HG03342 (cell line): ENCODE measurements around the gene PLRG1.
"Not testable (repeated sequence)": the region's sequence is repeated elsewhere in the genome, so short reads cannot be mapped to it uniquely, and the experiment has no call there.

ENCODE experiments used
- ATAC-seq: cut with Tn5 transposase; IDR thresholded peaks from one replicate; pipeline ENCODE4 v1.9.1; 2021; ENCODE audit warnings: mild to moderate bottlenecking, moderate library complexity; ENCODE audit not compliant: unreplicated experiment

Gene PLRG1

DNA sequence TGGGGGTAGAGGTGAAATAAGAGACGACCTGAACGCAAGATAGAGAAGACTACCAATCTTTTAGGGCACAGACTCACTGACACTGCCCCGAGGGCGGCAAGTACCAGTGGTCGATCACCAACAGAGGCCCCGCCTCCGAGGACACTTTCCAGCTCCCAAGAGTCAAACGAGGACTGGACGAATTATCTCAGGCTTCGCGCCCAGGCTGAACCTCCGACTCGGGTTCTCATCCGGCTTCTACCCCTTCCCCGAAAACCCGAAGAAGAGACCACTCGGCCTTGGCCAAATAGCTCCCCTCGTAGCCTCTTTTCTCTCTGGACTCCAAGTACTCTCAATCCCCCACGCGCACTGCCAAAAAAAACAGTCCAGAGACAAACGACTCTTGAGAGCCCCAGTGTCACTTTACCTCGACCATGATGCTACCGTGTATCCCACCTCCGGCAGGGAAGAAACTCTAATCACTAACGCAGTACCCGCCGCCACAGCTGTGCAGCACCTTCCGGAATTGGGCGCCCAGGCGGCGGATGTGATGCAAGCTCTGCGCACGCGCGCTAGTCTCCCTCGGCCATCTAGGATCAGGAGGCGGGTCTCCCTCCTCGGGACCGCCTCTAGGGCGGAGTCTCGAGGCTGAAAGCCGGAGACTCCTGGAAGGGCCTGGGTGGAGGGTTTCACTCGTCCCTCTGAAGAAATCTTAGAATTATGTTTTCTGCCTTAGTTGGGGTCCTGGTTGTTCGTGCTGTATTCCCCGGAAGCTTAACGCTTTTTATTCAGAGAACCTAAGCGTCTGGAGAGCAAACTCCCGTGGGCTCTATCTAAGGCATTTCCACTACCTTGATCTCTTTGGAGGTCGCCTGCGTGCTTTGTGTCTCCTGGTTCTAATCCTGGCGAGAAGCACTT is at the start of gene PLRG1:
PLRG1 (minus strand) TSS at position 507 of the 897 bp plus-strand sequence; CDS start at position 415, 92 bp downstream.
- peak; percentile 99 for ATAC-seq

GRCh38 chr4:154597798-154598774 is 47.9 kb upstream of the PLRG1 start:
- no peak for ATAC-seq

- ATAC-seq, result not testable (repeated sequence)
Measured at GRCh38 chr4:154597281-154597680, 47.1 kb upstream of the PLRG1 start.

GRCh38 chr4:154595807-154596206 is 45.6 kb upstream of the PLRG1 start:
- ATAC-seq, result no peak

DNA sequence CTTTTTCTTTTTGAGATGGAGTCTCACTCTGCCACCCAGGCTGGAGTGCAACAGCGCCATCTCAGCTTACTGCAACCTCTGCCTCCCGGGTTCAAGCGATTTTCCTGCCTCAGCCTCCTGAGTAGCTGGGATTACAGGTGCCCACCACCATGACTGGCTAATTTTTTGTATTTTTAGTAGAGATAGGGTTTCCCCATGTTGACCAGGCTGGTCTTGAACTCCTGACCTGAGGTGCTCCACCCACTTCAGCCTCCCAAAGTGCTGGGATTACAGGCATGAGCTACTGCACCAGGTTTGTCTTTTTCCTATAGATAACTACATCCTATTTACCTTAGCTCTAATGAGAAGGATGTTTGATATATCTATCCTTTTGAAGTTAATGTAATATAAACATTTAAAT is 44.1 kb upstream of the PLRG1 start:
- ATAC-seq, result not testable (repeated sequence)

GRCh38 chr4:154593868-154594267 is 43.7 kb upstream of the PLRG1 start:
- no peak for ATAC-seq

DNA sequence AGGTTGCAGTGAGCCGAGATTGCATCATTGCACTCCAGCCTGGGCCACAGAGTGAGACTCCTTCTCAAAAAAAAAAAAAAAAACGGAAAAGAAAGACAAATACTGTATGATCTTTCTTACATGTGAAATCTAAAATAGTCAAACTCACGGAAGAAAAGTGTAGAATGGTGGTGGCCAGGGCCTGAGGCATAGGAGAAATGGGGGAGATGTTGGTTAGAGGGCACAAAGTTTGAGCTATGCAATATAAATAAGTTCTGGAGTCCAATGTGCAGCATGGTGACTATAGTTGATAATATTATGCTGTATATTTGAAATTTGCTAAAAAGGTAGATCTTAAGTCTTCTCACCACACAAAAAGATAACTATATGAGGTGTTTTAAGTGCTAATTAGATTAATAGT is 41.7 kb upstream of the PLRG1 start:
- no peak for ATAC-seq

- no peak for ATAC-seq
Measured at GRCh38 chr4:154590329-154591006, 40.3 kb upstream of the PLRG1 start, which contains the start of gene FGA. Gene FGA (minus strand): TSS chr4:154590742. CDS start chr4:154590687, 55 bp downstream.

- no peak for ATAC-seq
Measured at GRCh38 chr4:154589296-154590197, 39.3 kb upstream of the PLRG1 start.

DNA sequence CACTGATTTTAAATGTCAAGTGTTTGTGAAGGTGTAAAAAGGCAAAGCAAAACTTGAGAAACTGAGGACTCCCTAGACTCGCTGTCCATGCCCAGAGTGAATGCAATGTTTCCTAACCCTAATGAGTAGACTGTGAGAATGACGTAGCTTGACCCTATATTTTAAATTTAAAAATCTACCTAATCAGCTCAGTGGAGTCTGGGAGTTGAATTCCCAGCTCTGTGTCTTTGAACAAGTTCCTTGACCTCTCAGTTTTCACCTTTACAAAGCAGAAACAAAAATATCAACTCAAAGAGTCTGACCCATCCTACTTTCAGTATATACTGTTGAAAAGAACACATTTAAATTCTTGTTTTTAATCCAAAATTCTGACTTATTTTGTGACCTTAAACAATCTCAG is 38.0 kb upstream of the PLRG1 start:
- ATAC-seq, result no peak

DNA sequence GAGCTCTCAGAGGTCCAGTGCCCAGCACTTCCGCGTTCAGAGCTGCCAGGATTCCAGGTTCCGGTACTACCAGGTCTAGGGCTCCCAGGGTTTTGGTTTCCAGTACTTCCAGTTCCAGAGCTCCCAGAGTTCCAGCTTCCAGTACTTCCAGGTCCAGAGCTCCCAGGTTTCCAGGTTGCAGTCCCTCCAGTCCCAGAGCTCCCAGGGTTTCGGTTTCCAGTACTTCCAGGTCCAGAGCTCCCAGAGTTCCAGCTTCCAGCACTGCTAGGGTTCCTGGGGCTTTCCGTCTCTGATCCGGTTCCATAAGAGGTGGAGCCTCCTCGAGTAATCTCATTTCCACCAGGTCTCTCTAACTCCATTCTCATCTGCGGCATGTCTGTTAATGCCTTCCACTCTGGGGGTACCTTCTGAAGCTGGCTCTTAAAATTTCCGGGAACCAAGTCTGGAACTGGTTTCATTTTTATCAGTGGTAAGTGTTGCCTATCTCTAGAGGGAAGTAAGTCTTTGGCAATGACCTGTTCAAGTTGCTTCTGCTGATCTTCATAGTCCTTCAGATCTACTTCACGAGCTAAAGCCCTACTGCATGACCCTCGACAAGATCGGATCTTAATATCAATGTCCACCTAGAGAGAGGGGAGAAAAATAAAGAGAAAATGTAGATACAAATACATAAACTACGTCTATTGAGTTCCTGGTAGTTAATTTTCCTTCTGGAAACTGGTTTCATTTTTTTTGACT is 36.3 kb upstream of the PLRG1 start:
- ATAC-seq, result no peak

DNA sequence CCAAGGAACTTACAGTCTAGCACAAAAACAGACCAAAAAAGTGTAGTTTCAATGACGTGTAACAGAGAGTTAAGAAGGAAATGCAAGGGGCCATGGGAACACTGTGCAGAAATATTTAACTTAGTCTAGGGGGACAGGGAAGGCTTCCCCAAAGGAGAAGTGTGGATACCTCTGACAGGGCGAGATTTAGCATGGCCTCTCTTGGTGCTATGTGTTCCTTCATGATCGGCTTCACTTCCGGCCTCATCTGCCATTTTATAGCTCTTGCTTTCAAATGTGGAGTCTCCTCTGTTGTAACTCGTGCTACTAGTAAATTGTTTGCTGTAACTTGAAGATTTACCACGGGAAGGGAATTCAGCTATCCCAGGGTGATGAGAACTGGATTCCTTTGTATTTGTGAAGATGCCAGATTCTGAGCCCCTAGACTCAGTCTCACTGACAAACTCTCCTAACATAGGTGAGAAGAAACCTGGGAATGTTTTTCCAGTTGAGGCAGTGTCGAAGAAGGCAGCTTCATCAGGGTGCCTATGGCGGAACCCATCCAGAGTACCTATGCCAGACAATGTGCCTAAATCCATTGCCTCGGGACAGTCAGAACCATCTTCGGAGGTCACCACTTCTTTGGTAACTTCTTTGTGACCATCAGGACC is 35.3 kb upstream of the PLRG1 start:
- ATAC-seq, result no peak

- no peak for ATAC-seq
Measured at GRCh38 chr4:154584259-154584658, 34.1 kb upstream of the PLRG1 start.

DNA sequence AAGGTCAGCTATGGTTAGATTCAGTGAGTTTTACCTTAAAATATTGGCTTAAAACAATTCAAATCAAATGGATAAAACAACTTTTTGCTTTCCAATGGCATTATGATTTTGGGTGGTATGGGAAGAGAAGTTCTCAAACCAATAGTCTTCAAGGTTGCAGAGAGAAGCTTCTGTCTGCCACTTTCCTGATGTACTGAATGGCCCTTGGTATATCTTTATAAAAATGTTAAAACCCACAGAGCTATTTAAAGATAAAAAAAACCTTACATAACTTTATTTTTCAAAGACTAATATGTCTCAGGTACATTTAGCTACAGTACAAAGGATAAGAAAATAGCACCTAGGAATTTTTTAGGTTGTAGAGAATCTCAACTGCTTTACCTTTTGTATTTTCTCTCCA is 33.5 kb upstream of the PLRG1 start:
- no peak for ATAC-seq

DNA sequence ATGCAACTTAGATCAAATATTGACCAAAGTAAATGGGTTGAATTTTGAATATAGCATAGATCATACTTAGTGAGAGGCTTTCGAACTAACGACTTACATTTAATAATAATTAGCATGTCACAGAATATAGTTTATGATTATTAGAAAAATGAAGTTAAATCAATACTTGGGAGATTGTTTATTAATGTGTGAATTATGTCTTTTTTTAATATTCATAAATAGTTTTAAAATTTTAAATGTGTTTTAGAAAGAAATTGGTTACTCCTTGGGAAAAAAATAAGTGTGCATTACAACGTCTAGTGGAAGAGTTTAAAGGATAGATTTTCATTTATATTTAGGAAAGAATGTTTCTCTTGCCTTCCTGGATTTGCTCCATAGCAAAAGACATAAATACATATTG is 33.0 kb upstream of the PLRG1 start:
- ATAC-seq, result no peak

DNA sequence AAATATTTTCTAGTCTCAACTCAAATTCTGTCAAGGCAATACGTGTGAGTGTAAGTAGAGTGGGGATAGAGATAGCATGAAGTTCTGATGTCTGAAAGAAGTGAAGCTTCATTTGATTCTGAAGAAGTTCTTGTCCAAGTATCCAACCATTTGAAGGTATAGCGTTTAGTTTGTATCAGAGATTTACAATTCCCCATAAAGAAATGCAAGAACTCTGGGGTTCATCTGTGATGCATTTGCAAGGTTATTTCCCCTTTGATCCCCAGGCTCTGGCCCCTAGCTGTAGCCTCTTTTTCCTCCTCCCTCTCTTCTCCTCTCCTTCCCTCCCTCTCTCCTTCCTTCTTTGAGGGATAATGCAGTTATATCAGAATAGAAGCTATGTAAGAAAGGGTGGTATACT is 32.5 kb upstream of the PLRG1 start:
- no peak for ATAC-seq

DNA sequence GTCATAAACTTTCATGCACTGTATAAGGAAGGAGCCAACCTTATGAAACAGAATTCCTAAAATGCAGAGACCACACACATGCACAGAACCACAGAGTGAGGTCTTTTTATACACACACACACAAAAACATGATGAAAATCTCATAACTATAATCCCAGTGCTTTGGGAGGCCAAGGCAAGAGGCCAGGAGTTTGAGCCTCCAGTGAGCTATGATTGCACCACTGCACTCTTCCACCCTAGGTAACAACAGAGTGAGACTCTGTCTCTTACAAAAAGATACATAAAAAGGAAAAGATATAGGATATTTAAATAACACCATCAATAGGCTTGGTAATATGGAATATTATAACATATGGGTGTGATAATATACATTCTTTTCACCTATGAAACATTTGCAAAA is 29.7 kb upstream of the PLRG1 start:
- no peak for ATAC-seq

DNA sequence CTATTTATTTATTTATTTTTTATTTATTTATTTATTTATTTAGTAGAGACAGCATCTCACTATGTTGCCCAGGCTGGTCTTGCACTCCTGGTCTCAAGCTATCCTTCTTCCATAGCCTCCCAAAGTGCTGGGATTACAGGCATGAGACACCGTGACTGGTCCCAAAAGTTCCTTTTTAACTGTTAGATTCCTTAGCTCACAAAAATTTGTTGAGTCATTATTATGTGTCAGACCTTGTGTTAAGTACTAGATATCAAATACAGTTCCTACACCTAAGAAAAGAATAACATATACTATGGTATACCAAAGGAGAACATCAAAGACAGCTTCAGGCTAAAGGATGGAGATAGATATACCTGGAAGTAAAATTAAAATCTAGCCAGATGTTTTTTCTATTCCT is 28.7 kb upstream of the PLRG1 start:
- no peak for ATAC-seq

DNA sequence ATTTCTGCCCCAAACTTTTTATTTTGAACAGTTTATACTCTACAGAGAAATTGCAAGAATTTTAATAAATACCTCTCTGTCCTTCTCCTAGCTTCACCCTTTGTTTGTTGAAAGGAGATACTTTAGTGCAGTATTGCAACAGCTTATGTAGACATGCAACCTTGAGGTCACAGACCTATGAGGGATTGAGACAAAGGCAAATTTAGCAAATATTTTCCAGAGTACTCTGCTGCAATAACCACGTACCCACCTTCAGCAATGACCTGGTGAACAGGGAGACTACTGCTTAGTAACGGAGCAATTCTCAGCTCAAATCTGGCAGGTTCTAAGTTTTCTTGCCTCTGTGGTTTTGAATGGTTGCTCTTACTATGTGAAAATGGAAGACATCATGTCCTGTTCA is 27.1 kb upstream of the PLRG1 start:
- ATAC-seq, result no peak
